Measurements from ENCODE around the gene PCAT7. TPM values are rescaled to one million over a fixed set of nuclear protein-coding genes. Genes with fewer than 3 reads are reported as not detected.

The PCAT7 gene
- polyA plus RNA-seq, 1 of the 3 experiments (the other 2 are of a cell fraction) = not detected

GRCh38 chr9:94606646-94607422, 52.0 kb downstream of the PCAT7 start (continued):
- TF ChIP-seq, protein P1, sequence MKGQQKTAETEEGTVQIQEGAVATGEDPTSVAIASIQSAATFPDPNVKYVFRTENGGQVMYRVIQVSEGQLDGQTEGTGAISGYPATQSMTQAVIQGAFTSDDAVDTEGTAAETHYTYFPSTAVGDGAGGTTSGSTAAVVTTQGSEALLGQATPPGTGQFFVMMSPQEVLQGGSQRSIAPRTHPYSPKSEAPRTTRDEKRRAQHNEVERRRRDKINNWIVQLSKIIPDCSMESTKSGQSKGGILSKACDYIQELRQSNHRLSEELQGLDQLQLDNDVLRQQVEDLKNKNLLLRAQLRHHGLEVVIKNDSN (IDR thresholded peaks at IDR 0.05; ENCODE audit: borderline replicate concordance, low read depth) = no peak
- no peak for TF ChIP-seq ZBTB33 (IDR thresholded peaks at IDR 0.05; ENCODE audit: borderline replicate concordance, low read depth)
- TF ChIP-seq JUND (IDR thresholded peaks at IDR 0.05) = no peak
- TF ChIP-seq NRF1 (IDR thresholded peaks at IDR 0.05; ENCODE audit: low read depth, low read length) = no peak
- no peak for TF ChIP-seq TCF12 (IDR thresholded peaks at IDR 0.05)

GRCh38 chr9:94607423-94607691, 52.5 kb downstream of the PCAT7 start:
- ChIA-PET CTCF (interaction anchor here (2.6 kb wide), 1 partner anchor 74 kb away, joined by 8 read pairs; no protein-coding TSS in a partner anchor), POLR2A (no interaction called here)
- no peak for TF ChIP-seq SIN3A (IDR thresholded peaks at IDR 0.05; ENCODE audit: borderline replicate concordance, low read depth, low read length)
- TF ChIP-seq FOXM1 (IDR thresholded peaks at IDR 0.05; ENCODE audit: low read depth) = no peak
- TF ChIP-seq, protein P2, sequence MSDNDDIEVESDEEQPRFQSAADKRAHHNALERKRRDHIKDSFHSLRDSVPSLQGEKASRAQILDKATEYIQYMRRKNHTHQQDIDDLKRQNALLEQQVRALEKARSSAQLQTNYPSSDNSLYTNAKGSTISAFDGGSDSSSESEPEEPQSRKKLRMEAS (IDR thresholded peaks at IDR 0.05; ENCODE audit: low read depth) = no peak
- TF ChIP-seq GABPA (IDR thresholded peaks at IDR 0.05; ENCODE audit: low read depth) = no peak
- TF ChIP-seq, protein P3, sequence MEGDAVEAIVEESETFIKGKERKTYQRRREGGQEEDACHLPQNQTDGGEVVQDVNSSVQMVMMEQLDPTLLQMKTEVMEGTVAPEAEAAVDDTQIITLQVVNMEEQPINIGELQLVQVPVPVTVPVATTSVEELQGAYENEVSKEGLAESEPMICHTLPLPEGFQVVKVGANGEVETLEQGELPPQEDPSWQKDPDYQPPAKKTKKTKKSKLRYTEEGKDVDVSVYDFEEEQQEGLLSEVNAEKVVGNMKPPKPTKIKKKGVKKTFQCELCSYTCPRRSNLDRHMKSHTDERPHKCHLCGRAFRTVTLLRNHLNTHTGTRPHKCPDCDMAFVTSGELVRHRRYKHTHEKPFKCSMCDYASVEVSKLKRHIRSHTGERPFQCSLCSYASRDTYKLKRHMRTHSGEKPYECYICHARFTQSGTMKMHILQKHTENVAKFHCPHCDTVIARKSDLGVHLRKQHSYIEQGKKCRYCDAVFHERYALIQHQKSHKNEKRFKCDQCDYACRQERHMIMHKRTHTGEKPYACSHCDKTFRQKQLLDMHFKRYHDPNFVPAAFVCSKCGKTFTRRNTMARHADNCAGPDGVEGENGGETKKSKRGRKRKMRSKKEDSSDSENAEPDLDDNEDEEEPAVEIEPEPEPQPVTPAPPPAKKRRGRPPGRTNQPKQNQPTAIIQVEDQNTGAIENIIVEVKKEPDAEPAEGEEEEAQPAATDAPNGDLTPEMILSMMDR (IDR thresholded peaks at IDR 0.05) = no peak
- TF ChIP-seq RFX5 (IDR thresholded peaks at IDR 0.05; ENCODE audit: low read length) = no peak
- no peak for TF ChIP-seq GATA2 (CRISPR knock-in tag; IDR thresholded peaks at IDR 0.05)
- TF ChIP-seq REST (IDR thresholded peaks at IDR 0.05; ENCODE audit: low read depth, low read length) = no peak
- no peak for TF ChIP-seq SMC3 (IDR thresholded peaks at IDR 0.05; ENCODE audit: low read depth, low read length)
- TF ChIP-seq, protein P4, sequence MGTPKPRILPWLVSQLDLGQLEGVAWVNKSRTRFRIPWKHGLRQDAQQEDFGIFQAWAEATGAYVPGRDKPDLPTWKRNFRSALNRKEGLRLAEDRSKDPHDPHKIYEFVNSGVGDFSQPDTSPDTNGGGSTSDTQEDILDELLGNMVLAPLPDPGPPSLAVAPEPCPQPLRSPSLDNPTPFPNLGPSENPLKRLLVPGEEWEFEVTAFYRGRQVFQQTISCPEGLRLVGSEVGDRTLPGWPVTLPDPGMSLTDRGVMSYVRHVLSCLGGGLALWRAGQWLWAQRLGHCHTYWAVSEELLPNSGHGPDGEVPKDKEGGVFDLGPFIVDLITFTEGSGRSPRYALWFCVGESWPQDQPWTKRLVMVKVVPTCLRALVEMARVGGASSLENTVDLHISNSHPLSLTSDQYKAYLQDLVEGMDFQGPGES (IDR thresholded peaks at IDR 0.05; ENCODE audit: low read depth, low read length) = no peak
- TF ChIP-seq TEAD4 (IDR thresholded peaks at IDR 0.05; ENCODE audit: borderline replicate concordance, insufficient read depth) = no peak
- no peak for TF ChIP-seq MXI1 (IDR thresholded peaks at IDR 0.05; ENCODE audit: low read depth, low read length)
- TF ChIP-seq TCF12 (IDR thresholded peaks at IDR 0.05) = no peak
- TF ChIP-seq FOXJ3 (CRISPR knock-in tag; IDR thresholded peaks at IDR 0.05) = no peak
- no peak for TF ChIP-seq YY1 (IDR thresholded peaks at IDR 0.05; ENCODE audit: low read depth)
- DNase-seq = no peak
- Histone ChIP-seq H3K4me2 (no peak overlapping the region), H3K9me3 (no peaks in the 10 kb centered on the region), H4K20me1 (ENCODE audit: insufficient read depth) (no peaks in the 10 kb centered on the region), H3K36me3 (replicated peaks in 1 of 2; ENCODE audit: control insufficient read depth in 1 of 2, insufficient read depth in 2 of 2, low read length in 1 of 2) (no peaks in the 10 kb centered on the region), H2AFZ (ENCODE audit: low read depth) (no peak overlapping the region), H3K9me2 (no peaks in the 10 kb centered on the region), H3F3A (replicated peaks; ENCODE audit: insufficient read depth) (no peaks in the 10 kb centered on the region), H3K9ac (no peak overlapping the region), H3K4me1 (ENCODE audit: control insufficient read depth in 1 of 2, insufficient read depth in 2 of 2, low read depth in 1 of 2, low read length in 1 of 2) (peaks cover 0 to 60% of the 10 kb centered on the region in 2 experiments; a peak in 2 of 4 replicates), H3K27me3 (ENCODE audit: insufficient read depth) (peaks cover 4% of the 10 kb centered on the region; the same call in 1 of the 2 replicates), H3K4me3 (ENCODE audit: low read depth in 2 of 2, low read length in 1 of 2) (no peak overlapping the region), H3K27ac (ENCODE audit: low read depth in 2 of 2, low read length in 1 of 2) (peak overlapping the region in 1 of 2 experiments; percentile 26; a peak in 1 of 4 replicates), H3K79me2 (ENCODE audit: insufficient read depth) (no peaks in the 10 kb centered on the region)
- 86% methylated on average over 8 of the region's 8 CpGs for WGBS (ENCODE audit: low lambda C conversion rate)
